C4-2B (cell line): Measurements from ENCODE around the gene ERC2.

Experiments used
- CTCF ChIP-seq: fragments of 450-650 bp; conservative IDR thresholded peaks from 2 replicates; pipeline ENCODE4 v1.5.1; 2017; ENCODE audit warnings: mild to moderate bottlenecking
- ZFX ChIP-seq: fragments of 450-650 bp; IDR thresholded peaks from 2 replicates; pipeline ENCODE4 v1.6.1; 2017

GRCh38 chr3:56205406-56205805 is 262.9 kb downstream of the ERC2 start:
- no peak for TF ChIP-seq CTCF
- TF ChIP-seq ZFX: no peak
